A549 (cell line): Measurements from ENCODE around the gene TEKTIP1. TPM values are rescaled to one million over a fixed set of nuclear protein-coding genes. Genes with fewer than 3 reads are reported as not detected.

Experiments
- ATAC-seq, 2 experiments: fragments of 200-7000 bp in 1 of 2; fragments of >200 bp in 1 of 2; cut with Nextera tagmentation in 1 of 2; cut with Tn5 transposase in 1 of 2; 3 replicates each; pipeline versions ENCODE4 v1.8.0 to v1.9.1; 2018 to 2020; ENCODE audit warnings: mild to moderate bottlenecking in 1 of 2, moderate library complexity in 1 of 2
- CTCF ChIA-PET: fragments of 300-600 bp; sonication (Branson Sonifier 250); formaldehyde crosslinking; extraction: SDS; loops from one replicate; lab custom pipeline; 2021; ENCODE audit warnings: antibody characterized with exemption, inconsistent platforms; lab: Yijun Ruan, JAX
- POLR2A ChIA-PET: fragments of 350-600 bp; formaldehyde crosslinking; extraction: SDS; loops from one replicate; lab custom pipeline; 2021; ENCODE audit warnings: antibody characterized with exemption, inconsistent platforms; lab: Yijun Ruan, JAX
- DNase-seq, 2 experiments: peaks; one replicate each; pipeline versions ENCODE4 v3.0.0 to v3.0.0-alpha.2; 2011 to 2016; ENCODE audit warnings: low read depth in 1 of 2, low spot score in 1 of 2
- FAIRE-seq: peaks from 2 replicates; lab custom pipeline; 2011; peaks lifted over from hg19 to GRCh38; lab: Jason Lieb, UNC
- H3K27ac ChIP-seq, 2 experiments: fragments of >200 bp; sonication (Bioruptor Twin); formaldehyde crosslinking; 3 replicates each; pipeline ENCODE4 v1.5.1; 2016 to 2017
- H3K4me1 ChIP-seq: fragments of >200 bp; sonication (Bioruptor Twin); formaldehyde crosslinking; 3 replicates; pipeline ENCODE4 v1.6.1; 2016
- H3K4me2 ChIP-seq: fragments of >200 bp; sonication (Bioruptor Twin); formaldehyde crosslinking; 3 replicates; pipeline ENCODE4 v1.6.1; 2016
- H3K4me3 ChIP-seq: fragments of >200 bp; sonication (Bioruptor Twin); formaldehyde crosslinking; 3 replicates; pipeline ENCODE4 v1.5.1; 2016
- H3K9me3 ChIP-seq: fragments of >200 bp; sonication (Bioruptor Twin); formaldehyde crosslinking; 3 replicates; pipeline ENCODE4 v1.6.1; 2016
- ATOH8 ChIP-seq: fragments of 250-450 bp; sonication (Bioruptor Pico); IDR thresholded peaks from 2 replicates; pipeline ENCODE4 v1.5.0; 2020; ENCODE audit warnings: low read depth, mild to moderate bottlenecking, moderate library complexity
- BHLHE40 ChIP-seq: IDR thresholded peaks from 2 replicates; pipeline ENCODE4 v1.6.1; 2012; ENCODE audit warnings: low read depth, low read length, inconsistent platforms
- EP300 ChIP-seq, 2 experiments: fragments of >200 bp; sonication (Bioruptor Twin); formaldehyde crosslinking; IDR thresholded peaks; 2 replicates in 1 of 2; 3 replicates in 1 of 2; pipeline ENCODE4 v1.6.1; 2016 to 2017
- ESRRA ChIP-seq: fragments of 150-350 bp; IDR thresholded peaks from 2 replicates; pipeline ENCODE4 v1.6.1; 2014; ENCODE audit warnings: mild to moderate bottlenecking, low read length, borderline replicate concordance
- HDAC2 ChIP-seq: fragments of 200-600 bp; sonication (generic); IDR thresholded peaks from 2 replicates; pipeline ENCODE4 v1.6.1; 2016
- HEYL ChIP-seq: fragments of 250-450 bp; sonication (Bioruptor Pico); IDR thresholded peaks from 2 replicates; pipeline ENCODE4 v1.8.0; 2021; ENCODE audit warnings: mild to moderate bottlenecking, moderate library complexity
- HMGXB4 ChIP-seq: fragments of 250-450 bp; sonication (Bioruptor Pico); IDR thresholded peaks from 2 replicates; pipeline ENCODE4 v1.5.0; 2021; ENCODE audit warnings: mild to moderate bottlenecking, moderate library complexity, borderline replicate concordance
- KDM1A ChIP-seq: fragments of 200-600 bp; sonication (generic); IDR thresholded peaks from 2 replicates; pipeline ENCODE4 v1.6.1; 2016; ENCODE audit warnings: low read depth, mild to moderate bottlenecking
- POLR2AphosphoS2 ChIP-seq: conservative IDR thresholded peaks from 2 replicates; pipeline ENCODE4 v1.6.1; 2012; ENCODE audit warnings: low read length, improper control_type of control experiment, inconsistent platforms
- RARB ChIP-seq: fragments of 250-450 bp; sonication (Bioruptor Pico); IDR thresholded peaks from 2 replicates; pipeline ENCODE4 v1.8.0; 2021; ENCODE audit warnings: mild to moderate bottlenecking, moderate library complexity
- RCOR1 ChIP-seq: fragments of 150-350 bp; IDR thresholded peaks from 2 replicates; pipeline ENCODE4 v1.6.1; 2014; ENCODE audit warnings: antibody characterized with exemption, low read length, low read depth
- RNF2 ChIP-seq: fragments of 200-600 bp; sonication (generic); IDR thresholded peaks from 2 replicates; pipeline ENCODE4 v1.6.1; 2016; ENCODE audit warnings: low read depth, mild to moderate bottlenecking, antibody characterized with exemption, moderate library complexity, borderline replicate concordance
- SMC3 ChIP-seq: fragments of >200 bp; sonication (Bioruptor Twin); formaldehyde crosslinking; IDR thresholded peaks from 3 replicates; pipeline ENCODE4 v1.6.1; 2018; ENCODE audit warnings: inconsistent platforms
- TP53 ChIP-seq: fragments of 250-450 bp; sonication (Bioruptor Pico); IDR thresholded peaks from 2 replicates; pipeline ENCODE4 v1.5.0; 2021; ENCODE audit warnings: mild to moderate bottlenecking, moderate library complexity
- USF2 ChIP-seq: fragments of 450-650 bp; IDR thresholded peaks from 2 replicates; pipeline ENCODE4 v1.6.1; 2014; ENCODE audit warnings: antibody characterized with exemption
- ZFP36 ChIP-seq: fragments of 450-650 bp; IDR thresholded peaks from 2 replicates; pipeline ENCODE4 v1.6.1; 2014; ENCODE audit warnings: borderline replicate concordance; ENCODE audit not compliant: partially characterized antibody
- WGBS: methylation state at CpG from one replicate; pipeline ENCODE4 v1.1.6; 2017; ENCODE audit errors: missing lambda C conversion rate; 5-methylcytosine and 5-hydroxymethylcytosine counted together
- polyA plus RNA-seq, 4 experiments: library from polyadenylated mRNA; depleted of rRNA in 3 of 4; stranded (reverse); fragments of >200 nt; fragmentation: RNase III in 1 of 4; extraction: RNeasy Plus Mini Kit Qiagen cat#74134 plus additional on column Dnase treatment in 1 of 4; gene quantifications; 2 replicates in 3 of 4; 3 replicates in 1 of 4; pipeline ENCODE4 v1.2.3, GENCODE V29; 2011 to 2017

The TEKTIP1 gene
- polyA plus RNA-seq, 2 of the 4 experiments (the other 2 are of a cell fraction): not detected

- Histone ChIP-seq H3K9me3 (no peaks in the 10 kb centered on the region), H3K4me3 (no peak overlapping the region), H3K4me1 (peaks cover 8% of the 10 kb centered on the region; the same call in 1 of the 3 replicates), H3K27ac (no peak overlapping the region), H3K4me2 (no peak overlapping the region)
- 95% methylated on average over 15 of the region's 32 CpGs for WGBS
- POLR2A ChIA-PET: no interaction called here
- TF ChIP-seq ESRRA (no peak), USF2 (no peak), RNF2 (no peak), ZFP36 (peak; percentile 13), POLR2AphosphoS2 (no peak), RCOR1 (no peak), ATOH8 (no peak), RARB (CRISPR knock-in tag) (no peak)
- FAIRE-seq: no peak
- ATAC-seq: no peak
- DNase-seq: no peak
- CTCF ChIA-PET: interaction anchor here (1.9 to 5.2 kb wide), 2 partner anchors 11 to 24 kb away, joined by 9 to 32 read pairs; partner anchors contain the start of gene SMIM44
Observed at GRCh38 chr19:3496392-3497273, 42.3 kb upstream of the TEKTIP1 start.

GRCh38 chr19:3497757-3498520 lies 41.0 kb upstream of the TEKTIP1 start:
- no peak for FAIRE-seq
- POLR2A ChIA-PET: no interaction called here
- CTCF ChIA-PET: interaction anchor here (0.6 to 5.2 kb wide), 3 partner anchors 12 to 198 kb away, joined by 3 to 32 read pairs (median 9); partner anchors contain the start of gene SMIM44
- Histone ChIP-seq H3K4me1 (peaks cover 8% of the 10 kb centered on the region; the same call in 1 of the 3 replicates), H3K4me3 (no peak overlapping the region), H3K27ac (no peak overlapping the region), H3K9me3 (no peaks in the 10 kb centered on the region), H3K4me2 (no peak overlapping the region)
- ATAC-seq: no peak
- no peak for TF ChIP-seq BHLHE40
- TF ChIP-seq HEYL (CRISPR knock-in tag): no peak
- TF ChIP-seq SMC3: no peak
- TF ChIP-seq EP300 (IDR thresholded peaks at IDR 0.05): no peak
- TF ChIP-seq HMGXB4 (CRISPR knock-in tag): no peak
- TF ChIP-seq TP53 (CRISPR knock-in tag): no peak
- DNase-seq: no peak
- WGBS: 94% methylated on average over 5 of the region's 5 CpGs

GRCh38 chr19:3499738-3500428 lies 39.1 kb upstream of the TEKTIP1 start:
- Histone ChIP-seq H3K9me3 (no peaks in the 10 kb centered on the region), H3K4me1 (peaks cover 10% of the 10 kb centered on the region; the same call in 2 of the 3 replicates), H3K27ac (peak overlapping the region; percentile 96 to 99), H3K4me3 (peak overlapping the region; percentile 93), H3K4me2 (peak overlapping the region; percentile 99)
- ChIA-PET POLR2A (no interaction called here), CTCF (interaction anchor here (1.1 to 5.2 kb wide), 3 partner anchors 10 to 195 kb away, joined by 3 to 32 read pairs (median 4); partner anchors contain the start of gene SMIM44)
- WGBS: 30% methylated on average over 16 of the region's 18 CpGs
- no peak for FAIRE-seq
- TF ChIP-seq HDAC2 (no peak), KDM1A (0 out of 2 replicates have a peak, but pooled peaks have one; percentile 46)
- DNase-seq: no peak
- ATAC-seq: peak; percentile 35 to 47; a peak in 5 of 6 replicates
